DND-41 (cell line): ENCODE measurements around the gene OSBP2.

ENCODE experiments used
- ATAC-seq: fragments of 200-7000 bp; cut with Tn5 transposase; 3 replicates; pipeline ENCODE4 v1.9.1; 2021; ENCODE audit warnings: low read depth; ENCODE audit not compliant: insufficient read depth
- DNase-seq: peaks from one replicate; pipeline ENCODE4 v3.0.0-alpha.2; 2020
- H2AFZ ChIP-seq: 2 replicates; pipeline ENCODE4 v1.6.0; 2012; ENCODE audit warnings: low read depth, low read length
- H3K27ac ChIP-seq: 2 replicates; pipeline ENCODE4 v1.5.1; 2012; ENCODE audit warnings: low read length, inconsistent platforms
- H3K27me3 ChIP-seq: fragments of 200-600 bp; sonication (generic); 2 replicates; pipeline ENCODE4 v1.6.0; 2012; ENCODE audit warnings: low read length, mild to moderate bottlenecking, inconsistent platforms; ENCODE audit not compliant: insufficient read depth, poor library complexity
- H3K36me3 ChIP-seq: 2 replicates; pipeline ENCODE4 v1.5.1; 2012; ENCODE audit warnings: low read length, inconsistent platforms; ENCODE audit not compliant: insufficient read depth
- H3K4me1 ChIP-seq: 2 replicates; pipeline ENCODE4 v1.5.1; 2012; ENCODE audit warnings: mild to moderate bottlenecking, low read length; ENCODE audit not compliant: insufficient read depth
- H3K4me2 ChIP-seq: 2 replicates; pipeline ENCODE4 v1.6.0; 2012; ENCODE audit warnings: mild to moderate bottlenecking, moderate library complexity, low read length, inconsistent platforms; ENCODE audit not compliant: insufficient read depth
- H3K4me3 ChIP-seq, 2 experiments: fragments of 200-600 bp in 1 of 2; shearing (Covaris generic) in 1 of 2; 2 replicates each; pipeline ENCODE4 v1.5.1; 2012 to 2016; ENCODE audit warnings: inconsistent platforms in 2 of 2, low read length in 2 of 2, mild to moderate bottlenecking in 2 of 2, low read depth in 1 of 2, moderate library complexity in 1 of 2
- H3K79me2 ChIP-seq: 2 replicates; pipeline ENCODE4 v1.6.0; 2012; ENCODE audit warnings: low read length, inconsistent platforms; ENCODE audit not compliant: insufficient read depth
- H3K9ac ChIP-seq: 2 replicates; pipeline ENCODE4 v1.6.0; 2012; ENCODE audit warnings: low read depth, mild to moderate bottlenecking, inconsistent platforms, low read length, moderate library complexity
- H3K9me3 ChIP-seq: 2 replicates; pipeline ENCODE4 v1.5.1; 2012; ENCODE audit warnings: low read length, moderate library complexity, mild to moderate bottlenecking, inconsistent platforms; ENCODE audit not compliant: insufficient read depth, severe bottlenecking
- H4K20me1 ChIP-seq: 2 replicates; pipeline ENCODE4 v1.6.0; 2012; ENCODE audit warnings: low read length; ENCODE audit not compliant: insufficient read depth
- EZH2 ChIP-seq: IDR thresholded peaks from 3 replicates; pipeline ENCODE4 v1.6.1; 2012; ENCODE audit warnings: borderline replicate concordance, low read depth, mild to moderate bottlenecking, moderate library complexity, low read length, inconsistent platforms; ENCODE audit not compliant: severe bottlenecking
- TF ChIP-seq, protein P1 (sequence below): IDR thresholded peaks from 2 replicates; pipeline ENCODE4 v1.5.1; 2012; ENCODE audit warnings: borderline replicate concordance, low read length, moderate library complexity, mild to moderate bottlenecking; ENCODE audit not compliant: poor library complexity, severe bottlenecking; ENCODE audit errors: extremely low read depth

The OSBP2 gene

GRCh38 chr22:30667107-30667493 lies 27.6 kb upstream of the OSBP2 start:
- Histone ChIP-seq H3K79me2 (no peaks in the 10 kb centered on the region), H3K36me3 (peaks cover 6% of the 10 kb centered on the region), H3K4me2 (peak overlapping the region; percentile 95), H3K9me3 (no peaks in the 10 kb centered on the region), H3K27me3 (peaks cover 6% of the 10 kb centered on the region), H2AFZ (peak overlapping the region; percentile 94), H4K20me1 (no peaks in the 10 kb centered on the region; the same call in none of the 2 replicates), H3K9ac (peak overlapping the region; percentile 62), H3K27ac (peak overlapping the region; percentile 28; the same call in 1 of the 2 replicates), H3K4me1 (peaks cover 23% of the 10 kb centered on the region), H3K4me3 (peak overlapping the region; percentile 55 to 91)
- ATAC-seq (peak; percentile 43; the same call in 2 of the 3 replicates), DNase-seq (no peak)
- TF ChIP-seq EZH2, result no peak
- TF ChIP-seq, protein P1, sequence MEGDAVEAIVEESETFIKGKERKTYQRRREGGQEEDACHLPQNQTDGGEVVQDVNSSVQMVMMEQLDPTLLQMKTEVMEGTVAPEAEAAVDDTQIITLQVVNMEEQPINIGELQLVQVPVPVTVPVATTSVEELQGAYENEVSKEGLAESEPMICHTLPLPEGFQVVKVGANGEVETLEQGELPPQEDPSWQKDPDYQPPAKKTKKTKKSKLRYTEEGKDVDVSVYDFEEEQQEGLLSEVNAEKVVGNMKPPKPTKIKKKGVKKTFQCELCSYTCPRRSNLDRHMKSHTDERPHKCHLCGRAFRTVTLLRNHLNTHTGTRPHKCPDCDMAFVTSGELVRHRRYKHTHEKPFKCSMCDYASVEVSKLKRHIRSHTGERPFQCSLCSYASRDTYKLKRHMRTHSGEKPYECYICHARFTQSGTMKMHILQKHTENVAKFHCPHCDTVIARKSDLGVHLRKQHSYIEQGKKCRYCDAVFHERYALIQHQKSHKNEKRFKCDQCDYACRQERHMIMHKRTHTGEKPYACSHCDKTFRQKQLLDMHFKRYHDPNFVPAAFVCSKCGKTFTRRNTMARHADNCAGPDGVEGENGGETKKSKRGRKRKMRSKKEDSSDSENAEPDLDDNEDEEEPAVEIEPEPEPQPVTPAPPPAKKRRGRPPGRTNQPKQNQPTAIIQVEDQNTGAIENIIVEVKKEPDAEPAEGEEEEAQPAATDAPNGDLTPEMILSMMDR, result no peak

DNA sequence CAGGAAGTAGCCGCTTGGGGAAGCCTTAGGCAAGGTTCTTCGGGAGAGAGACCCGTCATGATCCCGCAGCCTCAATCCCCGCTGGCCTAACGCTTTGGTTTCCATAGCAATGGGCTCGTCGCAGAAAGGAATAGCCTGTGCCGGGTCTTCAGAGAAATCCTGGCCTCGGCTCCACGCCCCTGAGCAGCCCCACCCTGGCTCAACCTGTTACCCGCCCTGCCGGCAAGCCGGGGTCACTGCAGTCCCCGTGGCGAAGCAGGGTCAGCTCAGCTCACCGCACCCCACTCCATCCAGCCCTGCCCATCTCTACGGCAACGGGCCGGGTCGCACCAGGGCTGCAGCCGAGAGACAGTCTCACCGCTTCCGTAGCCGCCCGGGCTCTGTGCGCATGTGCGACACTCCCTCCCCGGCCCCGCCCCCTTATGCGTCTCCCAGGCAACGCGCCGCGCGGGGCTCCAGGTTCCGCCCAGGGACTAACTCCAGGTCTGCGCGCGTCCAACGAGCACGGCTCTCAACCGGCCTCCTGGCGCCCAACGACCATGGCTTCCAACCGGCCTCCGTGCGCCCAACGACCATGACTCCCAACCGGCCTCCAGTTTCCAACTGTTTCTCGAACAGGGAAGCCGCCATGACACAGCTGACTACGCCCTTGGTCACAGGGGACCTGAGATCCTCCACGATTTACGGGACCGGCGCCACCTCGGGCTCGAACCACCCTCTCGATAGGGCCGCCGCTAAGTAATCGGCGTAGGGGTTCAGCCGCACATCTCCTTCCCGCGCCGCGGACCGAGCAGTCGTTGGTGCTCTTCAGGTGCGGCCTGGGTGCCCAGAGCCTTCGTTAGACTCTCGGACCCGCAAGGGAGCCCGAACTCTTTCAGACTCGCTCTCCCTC lies 26.9 kb upstream of the OSBP2 start, which contains the start of gene DUSP18:
Gene DUSP18, minus strand, starts transcription at position 382 of the 892 bp plus-strand sequence. CDS start 3,872 bp downstream, outside the sequence.
- H3K4me1 ChIP-seq, result peaks cover 23% of the 10 kb centered on the region
- peaks cover 6% of the 10 kb centered on the region for H3K27me3 ChIP-seq
- H3K27ac ChIP-seq, result peak within 1 kb of the TSS; percentile 28; the same call in 1 of the 2 replicates
- H3K9me3 ChIP-seq, result no peaks in the 10 kb centered on the region
- H3K4me3 ChIP-seq, result peak within 1 kb of the TSS; percentile 55 to 91
- no peaks in the 10 kb centered on the region; the same call in none of the 2 replicates for H4K20me1 ChIP-seq
- peak within 1 kb of the TSS; percentile 62 for H3K9ac ChIP-seq
- peak within 1 kb of the TSS; percentile 94 for H2AFZ ChIP-seq
- peak within 1 kb of the TSS; percentile 95 for H3K4me2 ChIP-seq
- DNase-seq (peak; percentile 93), ATAC-seq (peak; percentile 95)
- TF ChIP-seq EZH2, result no peak
- TF ChIP-seq, protein P1, result peak; percentile 25
- H3K79me2 ChIP-seq, result no peaks in the 10 kb centered on the region
- peaks cover 6% of the 10 kb centered on the region for H3K36me3 ChIP-seq

- Histone ChIP-seq H3K27ac (no peak overlapping the region), H3K36me3 (peaks cover 5% of the 10 kb centered on the region), H4K20me1 (no peaks in the 10 kb centered on the region; the same call in none of the 2 replicates), H2AFZ (peak overlapping the region; percentile 94), H3K9me3 (no peaks in the 10 kb centered on the region), H3K27me3 (peaks cover 6% of the 10 kb centered on the region), H3K4me2 (peak overlapping the region; percentile 95), H3K4me3 (peak overlapping the region in 1 of 2 experiments; percentile 91; a peak in 2 of 4 replicates), H3K9ac (peak overlapping the region; percentile 62; the same call in 1 of the 2 replicates), H3K79me2 (no peaks in the 10 kb centered on the region), H3K4me1 (peaks cover 23% of the 10 kb centered on the region)
- no peak for TF ChIP-seq EZH2
- TF ChIP-seq, protein P1, result no peak
- DNase-seq, result no peak
- ATAC-seq, result no peak
Observed at GRCh38 chr22:30668386-30668710, 26.3 kb upstream of the OSBP2 start.
